OCI-LY1 (cell line): Measurements from ENCODE around the gene HES2.

ENCODE experiments used
- CTCF ChIP-seq: fragments of 200-600 bp; sonication (generic), shearing (Covaris generic); IDR thresholded peaks from 2 replicates; pipeline ENCODE4 v1.5.1; 2017; ENCODE audit warnings: mild to moderate bottlenecking, antibody characterized with exemption, low read length, moderate library complexity, mixed read lengths
- EZH2 ChIP-seq: fragments of 200-600 bp; sonication (generic), shearing (Covaris generic); IDR thresholded peaks from 2 replicates; pipeline ENCODE4 v1.8.0; 2017; ENCODE audit warnings: borderline replicate concordance, mixed run types, mild to moderate bottlenecking, antibody characterized with exemption, low read length, moderate library complexity, mixed read lengths

- TF ChIP-seq CTCF (no peak), EZH2 (no peak)
These were observed 30.3 kb upstream of the HES2 start for GRCh38 chr1:6450005-6450450.
